ENCODE measurements around the gene ISLR2.

The ISLR2 gene

DNA sequence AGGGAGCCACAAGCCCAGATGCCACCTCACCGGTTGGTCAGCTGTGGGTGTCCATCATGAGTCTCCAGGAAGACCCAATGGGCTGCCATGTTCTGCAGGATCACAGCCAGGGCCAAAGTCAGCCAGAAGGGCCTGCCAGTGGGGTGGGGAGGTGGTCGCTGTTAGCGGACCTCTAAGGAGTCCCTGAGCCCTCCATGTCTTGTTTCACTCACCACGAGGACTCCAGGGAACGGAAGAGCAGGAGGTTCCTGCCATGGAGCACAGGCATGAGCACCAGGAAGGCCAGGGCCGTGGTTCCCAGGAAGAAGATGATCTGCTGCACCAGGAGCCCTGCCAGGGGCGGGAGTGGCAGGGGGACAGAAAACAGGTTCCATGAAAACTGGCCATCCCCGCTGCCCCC is 51.7 kb downstream of the ISLR2 start (continued):
- TF ChIP-seq PBX3 (CRISPR knock-in tag; IDR thresholded peaks at IDR 0.05) (no peak), GLIS1 (tag by site-specific recombination; IDR thresholded peaks at IDR 0.05) (no peak), ZBTB21 (tag by site-specific recombination; IDR thresholded peaks at IDR 0.05) (no peak), ZNF274 (IDR thresholded peaks at IDR 0.05; ENCODE audit: low read length) (no peak), ZNF274 (tag by site-specific recombination; IDR thresholded peaks at IDR 0.05; ENCODE audit: borderline replicate concordance) (no peak), ZNF670 (tag by site-specific recombination; IDR thresholded peaks at IDR 0.05; ENCODE audit: low read depth) (no peak), ZNF292 (tag by site-specific recombination; IDR thresholded peaks at IDR 0.05; ENCODE audit: borderline replicate concordance, low read depth) (no peak), ZNF530 (tag by site-specific recombination; IDR thresholded peaks at IDR 0.05; ENCODE audit: low read depth) (no peak), ZNF701 (tag by site-specific recombination; IDR thresholded peaks at IDR 0.05) (no peak), CTCF (tag by site-specific recombination; IDR thresholded peaks at IDR 0.05) (no peak)
- TF ChIP-seq, protein P1, sequence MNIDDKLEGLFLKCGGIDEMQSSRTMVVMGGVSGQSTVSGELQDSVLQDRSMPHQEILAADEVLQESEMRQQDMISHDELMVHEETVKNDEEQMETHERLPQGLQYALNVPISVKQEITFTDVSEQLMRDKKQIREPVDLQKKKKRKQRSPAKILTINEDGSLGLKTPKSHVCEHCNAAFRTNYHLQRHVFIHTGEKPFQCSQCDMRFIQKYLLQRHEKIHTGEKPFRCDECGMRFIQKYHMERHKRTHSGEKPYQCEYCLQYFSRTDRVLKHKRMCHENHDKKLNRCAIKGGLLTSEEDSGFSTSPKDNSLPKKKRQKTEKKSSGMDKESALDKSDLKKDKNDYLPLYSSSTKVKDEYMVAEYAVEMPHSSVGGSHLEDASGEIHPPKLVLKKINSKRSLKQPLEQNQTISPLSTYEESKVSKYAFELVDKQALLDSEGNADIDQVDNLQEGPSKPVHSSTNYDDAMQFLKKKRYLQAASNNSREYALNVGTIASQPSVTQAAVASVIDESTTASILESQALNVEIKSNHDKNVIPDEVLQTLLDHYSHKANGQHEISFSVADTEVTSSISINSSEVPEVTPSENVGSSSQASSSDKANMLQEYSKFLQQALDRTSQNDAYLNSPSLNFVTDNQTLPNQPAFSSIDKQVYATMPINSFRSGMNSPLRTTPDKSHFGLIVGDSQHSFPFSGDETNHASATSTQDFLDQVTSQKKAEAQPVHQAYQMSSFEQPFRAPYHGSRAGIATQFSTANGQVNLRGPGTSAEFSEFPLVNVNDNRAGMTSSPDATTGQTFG (tag by site-specific recombination; IDR thresholded peaks at IDR 0.05; ENCODE audit: borderline replicate concordance): no peak

DNA sequence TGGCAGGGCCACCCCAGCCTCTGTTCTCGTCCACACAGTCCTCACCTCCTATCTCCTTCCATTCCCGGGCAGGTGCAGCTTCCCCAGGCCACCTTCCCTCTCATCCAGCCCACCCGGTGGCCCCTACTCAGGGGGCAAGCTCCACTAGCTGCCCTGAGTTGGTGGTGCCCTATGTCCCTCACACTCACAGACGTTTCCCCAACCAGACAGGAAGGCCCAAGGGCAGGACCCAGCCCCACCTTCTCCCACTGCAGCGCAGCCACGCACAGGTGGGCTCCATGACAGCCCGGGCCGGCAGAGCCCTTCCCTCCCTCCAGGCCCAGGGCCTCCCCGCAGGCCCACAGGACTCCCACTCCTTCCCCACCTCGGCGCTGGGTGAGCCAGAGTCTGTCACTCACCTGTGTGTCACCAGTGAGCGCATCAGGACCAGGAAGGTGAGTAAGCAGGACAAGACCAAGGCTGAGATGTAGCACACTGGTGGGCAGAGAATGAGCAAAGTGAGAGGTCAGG is 54.3 kb downstream of the ISLR2 start:
- H3K27ac ChIP-seq (ENCODE audit: extremely low read depth, low read depth, low read length): no peak overlapping the region
- CTCF ChIA-PET: interaction anchor here (1.1 kb wide), 1 partner anchor 123 kb away, joined by 3 read pairs; no protein-coding TSS in a partner anchor
- POLR2A ChIA-PET: interaction anchor here (0.6 to 1.3 kb wide), 3 partner anchors 9 to 57 kb away, joined by 4 to 5 read pairs (median 4); partner anchors contain the start of gene STRA6
- TF ChIP-seq PRDM2 (tag by site-specific recombination; IDR thresholded peaks at IDR 0.05; ENCODE audit: borderline replicate concordance): 0 out of 2 replicates have a peak, but pooled peaks have one; percentile 60
- 0 out of 2 replicates have a peak, but pooled peaks have one; percentile 12 for TF ChIP-seq ZBTB20 (tag by site-specific recombination; IDR thresholded peaks at IDR 0.05)
- TF ChIP-seq IKZF3 (tag by site-specific recombination; IDR thresholded peaks at IDR 0.05): no peak
- peak; percentile 47; the same call in 1 of the 2 replicates for TF ChIP-seq ZFHX2 (tag by site-specific recombination; conservative IDR thresholded peaks at IDR 0.05)
- TF ChIP-seq EGR2 (tag by site-specific recombination; IDR thresholded peaks at IDR 0.05; ENCODE audit: low read depth): peak; percentile 35; the same call in 1 of the 2 replicates
- no peak for TF ChIP-seq PRDM10 (tag by site-specific recombination; IDR thresholded peaks at IDR 0.05)
- TF ChIP-seq ZNF341 (tag by site-specific recombination; IDR thresholded peaks at IDR 0.05; ENCODE audit: low read depth): no peak
- TF ChIP-seq ZNF416 (tag by site-specific recombination; IDR thresholded peaks at IDR 0.05): no peak
- TF ChIP-seq FEZF1 (tag by site-specific recombination; IDR thresholded peaks at IDR 0.05): no peak
- peak; percentile 18; the same call in 1 of the 2 replicates for TF ChIP-seq ZNF600 (tag by site-specific recombination; IDR thresholded peaks at IDR 0.05)

More for the DNA sequence above, 54.3 kb downstream of the ISLR2 start:
- Histone ChIP-seq H3K4me1 (ENCODE audit: control insufficient read depth, insufficient read depth, low read length) (no peaks in the 10 kb centered on the region), H3K36me3 (ENCODE audit: control insufficient read depth in 2 of 2, insufficient read depth in 1 of 2, low read length in 2 of 2) (peaks cover 0 to 8% of the 10 kb centered on the region in 2 experiments; a peak in 1 of 3 replicates), H3K4me3 (ENCODE audit: low read depth, low read length) (no peak overlapping the region), H3K9me3 (ENCODE audit: control insufficient read depth, insufficient read depth, low read depth, low read length) (no peaks in the 10 kb centered on the region)

Data from HEK293 (cell line).